Left hindlimb (tissue), 1 donor: Measurements from ENCODE around the gene IL1A.

Experiments
- DNase-seq: peaks from one replicate; pipeline ENCODE4 v3.0.0-alpha.2; 2018

IL1A gene

GRCh38 chr2:112817082-112817689 lies 32.9 kb upstream of the IL1A start:
- no peak for DNase-seq

- DNase-seq: no peak
Observed at GRCh38 chr2:112814278-112814677, 30.0 kb upstream of the IL1A start.

GRCh38 chr2:112813280-112813966 lies 29.1 kb upstream of the IL1A start:
- DNase-seq: no peak

- peak; percentile 48 for DNase-seq
Observed at GRCh38 chr2:112812318-112813267, 28.3 kb upstream of the IL1A start.

GRCh38 chr2:112811841-112812306 lies 27.6 kb upstream of the IL1A start:
- no peak for DNase-seq

- no peak for DNase-seq
Observed at GRCh38 chr2:112811276-112811831, 27.1 kb upstream of the IL1A start.

- DNase-seq: no peak
Observed at GRCh38 chr2:112809112-112809511, 24.8 kb upstream of the IL1A start.

GRCh38 chr2:112807233-112807807 lies 23.0 kb upstream of the IL1A start:
- DNase-seq: no peak

GRCh38 chr2:112805542-112805941 lies 21.2 kb upstream of the IL1A start:
- DNase-seq: no peak

- DNase-seq: no peak
Observed at GRCh38 chr2:112803691-112804521, 19.6 kb upstream of the IL1A start.

GRCh38 chr2:112800881-112801583 lies 16.7 kb upstream of the IL1A start:
- no peak for DNase-seq

- DNase-seq: no peak
Observed at GRCh38 chr2:112798979-112799975, 15.0 kb upstream of the IL1A start.

- DNase-seq: no peak
Observed at GRCh38 chr2:112796486-112796885, 12.2 kb upstream of the IL1A start.

GRCh38 chr2:112795774-112796173 lies 11.5 kb upstream of the IL1A start:
- no peak for DNase-seq

GRCh38 chr2:112794841-112795240 lies 10.5 kb upstream of the IL1A start:
- no peak for DNase-seq

GRCh38 chr2:112794131-112794733 lies 9.9 kb upstream of the IL1A start:
- DNase-seq: no peak

GRCh38 chr2:112793449-112793978 lies 9.2 kb upstream of the IL1A start:
- no peak for DNase-seq

- DNase-seq: no peak
Observed at GRCh38 chr2:112792419-112792818, 8.1 kb upstream of the IL1A start.

- no peak for DNase-seq
Observed at GRCh38 chr2:112791693-112792230, 7.5 kb upstream of the IL1A start.
